Kidney epithelial cell (primary cell): ENCODE results near the gene AKT2. TPM values are rescaled to one million over a fixed set of nuclear protein-coding genes. Genes with fewer than 3 reads are reported as not detected.

ENCODE experiments used
- DNase-seq: peaks from one replicate; pipeline ENCODE4 v3.0.0-alpha.2; 2010; ENCODE audit warnings: low read depth
- H3K27me3 ChIP-seq: 2 replicates; pipeline ENCODE4 v1.6.0; 2011; ENCODE audit warnings: low read length; ENCODE audit not compliant: control insufficient read depth, insufficient read depth
- H3K36me3 ChIP-seq: 2 replicates; pipeline ENCODE4 v1.5.1; 2011; ENCODE audit warnings: low read length; ENCODE audit not compliant: control insufficient read depth, insufficient read depth
- H3K4me3 ChIP-seq: 2 replicates; pipeline ENCODE4 v1.5.1; 2011; ENCODE audit warnings: low read depth, mild to moderate bottlenecking, control low read depth, low read length
- total RNA-seq: library from RNA; depleted of rRNA; stranded (reverse); fragments of >200 nt; gene quantifications from 2 replicates; pipeline ENCODE4 v1.2.3, GENCODE V29; 2015
- TF ChIP-seq, protein P1 (sequence below): IDR thresholded peaks from 2 replicates; pipeline ENCODE4 v1.5.1; 2011; ENCODE audit warnings: mild to moderate bottlenecking, moderate library complexity, low read length, control low read depth, inconsistent platforms; ENCODE audit not compliant: insufficient read depth, poor library complexity, severe bottlenecking

Gene AKT2
- total RNA-seq, 1 donor from 2014 or later, result 73.5 TPM

DNA sequence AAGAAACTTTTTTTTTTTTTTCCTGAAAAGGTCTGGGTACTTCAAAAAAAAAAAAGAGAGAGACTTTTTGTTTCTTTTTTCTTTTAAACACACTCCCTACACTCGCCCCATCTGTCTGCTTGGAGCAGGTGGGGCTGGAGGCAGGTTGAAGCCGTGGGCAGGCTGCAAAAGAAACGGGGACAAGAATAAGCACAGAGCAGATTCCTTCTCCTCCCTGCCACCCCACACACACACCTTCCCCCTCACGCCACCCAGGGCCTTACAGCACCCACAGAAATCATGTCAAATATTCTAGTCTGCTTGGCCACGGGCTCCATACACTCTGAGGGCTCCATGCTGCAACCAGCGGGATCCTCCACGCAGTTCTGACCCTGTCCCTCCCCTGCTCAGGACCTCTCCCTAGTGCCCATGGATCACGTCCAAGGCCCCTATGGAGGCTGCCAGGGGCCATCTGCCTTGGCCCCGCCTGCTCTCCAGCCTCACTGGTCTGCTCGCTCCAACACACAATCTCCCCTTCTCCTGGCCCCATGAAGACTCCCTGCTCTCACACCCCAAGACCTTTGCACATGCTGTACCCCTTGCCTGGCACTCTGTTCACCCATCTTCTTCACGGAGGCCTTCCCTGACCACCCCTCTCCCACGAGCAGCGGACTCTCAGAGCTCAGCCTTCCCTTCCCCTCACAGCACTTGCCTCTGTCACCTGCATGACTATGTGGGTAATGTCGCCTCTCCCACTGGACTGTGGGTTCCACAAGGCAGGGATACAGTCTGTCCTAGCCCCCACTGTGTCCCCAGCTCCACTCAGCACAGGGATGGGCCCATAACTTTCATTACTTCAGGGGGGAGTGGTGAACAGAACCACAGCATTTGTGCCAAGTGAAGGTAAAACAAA is 11.4 kb downstream of the AKT2 start:
- TF ChIP-seq, protein P1, sequence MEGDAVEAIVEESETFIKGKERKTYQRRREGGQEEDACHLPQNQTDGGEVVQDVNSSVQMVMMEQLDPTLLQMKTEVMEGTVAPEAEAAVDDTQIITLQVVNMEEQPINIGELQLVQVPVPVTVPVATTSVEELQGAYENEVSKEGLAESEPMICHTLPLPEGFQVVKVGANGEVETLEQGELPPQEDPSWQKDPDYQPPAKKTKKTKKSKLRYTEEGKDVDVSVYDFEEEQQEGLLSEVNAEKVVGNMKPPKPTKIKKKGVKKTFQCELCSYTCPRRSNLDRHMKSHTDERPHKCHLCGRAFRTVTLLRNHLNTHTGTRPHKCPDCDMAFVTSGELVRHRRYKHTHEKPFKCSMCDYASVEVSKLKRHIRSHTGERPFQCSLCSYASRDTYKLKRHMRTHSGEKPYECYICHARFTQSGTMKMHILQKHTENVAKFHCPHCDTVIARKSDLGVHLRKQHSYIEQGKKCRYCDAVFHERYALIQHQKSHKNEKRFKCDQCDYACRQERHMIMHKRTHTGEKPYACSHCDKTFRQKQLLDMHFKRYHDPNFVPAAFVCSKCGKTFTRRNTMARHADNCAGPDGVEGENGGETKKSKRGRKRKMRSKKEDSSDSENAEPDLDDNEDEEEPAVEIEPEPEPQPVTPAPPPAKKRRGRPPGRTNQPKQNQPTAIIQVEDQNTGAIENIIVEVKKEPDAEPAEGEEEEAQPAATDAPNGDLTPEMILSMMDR, result no peak
- H3K4me3 ChIP-seq, result no peak overlapping the region
- H3K27me3 ChIP-seq, result no peaks in the 10 kb centered on the region
- DNase-seq, result no peak
- peaks cover 2% of the 10 kb centered on the region for H3K36me3 ChIP-seq

DNA sequence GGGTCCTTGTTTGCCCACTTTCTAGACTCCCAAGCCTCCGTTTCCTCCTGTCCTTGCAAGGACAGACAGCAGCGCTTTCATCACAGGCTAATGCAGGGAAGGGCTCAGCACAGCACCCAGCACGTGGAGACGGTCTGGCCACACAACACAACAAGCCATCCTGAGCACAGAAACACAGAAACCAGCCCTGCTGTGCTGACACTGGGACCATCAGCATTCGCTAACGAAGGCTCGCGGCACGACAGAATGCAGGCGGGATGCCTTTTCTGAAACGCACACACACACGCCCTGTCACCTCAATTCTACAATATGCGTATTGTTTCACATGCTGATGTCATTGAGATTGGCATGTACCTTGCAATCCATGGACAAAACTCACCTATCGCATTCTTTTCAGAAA is 12.9 kb downstream of the AKT2 start:
- TF ChIP-seq, protein P1, result no peak
- no peak for DNase-seq
- Histone ChIP-seq H3K36me3 (peaks cover 2% of the 10 kb centered on the region), H3K27me3 (no peaks in the 10 kb centered on the region), H3K4me3 (no peak overlapping the region)

DNA sequence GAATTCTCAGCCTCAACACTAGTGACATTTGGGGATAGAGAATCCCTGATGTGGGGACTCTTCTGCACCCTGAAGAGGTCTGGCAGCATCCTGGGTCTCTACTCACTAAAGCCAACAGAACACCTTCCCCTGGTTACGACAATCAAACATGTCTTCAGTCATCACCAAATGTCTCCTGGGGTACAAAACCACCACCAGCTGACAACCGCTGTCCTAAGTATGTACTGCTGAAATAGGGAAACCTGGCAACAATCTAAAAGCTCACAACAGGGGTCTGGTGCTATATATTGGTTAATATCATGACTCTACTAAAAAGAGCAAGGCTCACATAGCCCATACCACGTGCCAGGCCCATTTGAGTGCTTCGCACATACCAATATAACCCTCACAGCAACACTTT is 13.4 kb downstream of the AKT2 start:
- Histone ChIP-seq H3K36me3 (peaks cover 2% of the 10 kb centered on the region), H3K4me3 (no peak overlapping the region), H3K27me3 (no peaks in the 10 kb centered on the region)
- TF ChIP-seq, protein P1, result no peak
- no peak for DNase-seq

DNA sequence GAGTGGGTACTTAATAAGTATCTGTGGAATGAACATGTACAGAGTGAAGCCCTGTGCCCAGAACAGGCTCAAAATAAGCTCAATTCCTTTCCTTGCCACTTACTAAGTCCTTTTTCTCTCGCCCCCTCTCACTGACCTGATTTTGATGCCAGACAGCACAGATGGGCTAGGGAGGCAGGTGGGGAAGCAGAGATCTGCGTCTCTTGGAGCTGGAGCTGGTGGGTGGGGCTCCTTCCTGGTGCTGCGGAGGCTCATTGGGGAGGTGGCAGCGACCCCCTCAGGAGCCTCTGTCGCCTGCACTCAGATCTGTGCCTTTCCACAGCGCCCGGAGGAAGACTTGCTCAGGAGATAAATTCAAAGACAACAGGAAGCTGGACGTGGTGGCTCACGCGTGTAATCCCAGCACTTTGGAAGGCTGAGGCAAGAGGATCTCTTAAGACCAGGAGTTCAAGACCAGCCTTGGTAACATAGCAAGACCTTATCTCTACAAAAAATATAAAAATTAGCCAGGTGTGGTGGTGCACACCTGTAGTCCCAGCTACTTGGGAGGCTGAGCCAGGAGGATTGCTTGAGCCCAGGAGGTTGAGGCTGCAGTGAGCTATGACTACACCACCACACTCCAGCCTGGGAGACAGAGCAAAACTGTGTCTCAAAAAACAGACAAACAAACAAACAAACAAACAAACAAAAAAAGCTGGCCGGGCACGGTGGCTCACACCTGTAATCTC is 14.6 kb downstream of the AKT2 start:
- peaks cover 2% of the 10 kb centered on the region for H3K36me3 ChIP-seq
- H3K4me3 ChIP-seq, result no peak overlapping the region
- no peak for DNase-seq
- no peaks in the 10 kb centered on the region for H3K27me3 ChIP-seq
- TF ChIP-seq, protein P1, result no peak

DNA sequence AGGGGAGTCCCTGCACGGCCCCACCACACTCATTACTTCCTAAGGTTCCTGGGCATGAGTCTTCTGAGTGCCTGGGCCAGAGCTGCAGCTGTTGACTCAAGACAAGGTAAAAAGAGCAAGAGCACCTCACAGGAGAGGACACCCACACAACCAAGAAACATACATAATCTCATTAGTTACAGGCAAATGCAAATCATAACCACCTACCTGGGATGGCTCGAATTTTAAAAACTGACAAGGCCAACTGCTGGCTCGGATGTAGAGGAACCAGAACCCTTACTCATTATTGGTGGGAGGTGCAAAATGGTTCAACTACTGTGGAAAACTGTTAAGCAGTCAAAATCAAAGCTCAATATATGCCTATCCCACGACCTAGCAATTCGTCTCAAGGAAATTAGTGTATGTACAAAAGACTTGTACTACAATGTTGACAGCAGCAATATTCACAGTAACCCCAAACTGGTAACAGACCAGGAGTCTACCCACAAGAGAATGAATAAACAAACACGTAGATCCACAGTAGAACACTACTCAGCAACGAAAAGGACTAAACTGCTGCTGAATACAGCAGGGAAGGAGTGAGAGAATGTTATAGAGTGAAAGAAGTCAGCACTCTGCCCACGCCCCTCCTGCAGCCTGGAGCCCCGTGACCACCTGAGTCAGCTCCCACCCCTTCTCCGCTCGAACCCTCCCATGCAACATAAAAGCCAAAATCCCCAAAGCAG is 15.8 kb downstream of the AKT2 start:
- Histone ChIP-seq H3K36me3 (peaks cover 2% of the 10 kb centered on the region), H3K4me3 (no peak overlapping the region)

More for the DNA sequence above, 15.8 kb downstream of the AKT2 start:
- no peaks in the 10 kb centered on the region for H3K27me3 ChIP-seq
- no peak for DNase-seq
- TF ChIP-seq, protein P1, result no peak
